GM08714 (cell line): ENCODE results near the gene PHRF1.

Source experiments
- H3K4me3 ChIP-seq: fragments of 200-500 bp; sonication (Bioruptor generic); 2 replicates; pipeline ENCODE4 v1.5.1; 2014; ENCODE audit warnings: mild to moderate bottlenecking, low read length, inconsistent platforms
- ZNF274 ChIP-seq: IDR thresholded peaks from 2 replicates; pipeline ENCODE4 v1.6.1; 2012; ENCODE audit warnings: mild to moderate bottlenecking, low read depth, low read length

The PHRF1 gene

DNA sequence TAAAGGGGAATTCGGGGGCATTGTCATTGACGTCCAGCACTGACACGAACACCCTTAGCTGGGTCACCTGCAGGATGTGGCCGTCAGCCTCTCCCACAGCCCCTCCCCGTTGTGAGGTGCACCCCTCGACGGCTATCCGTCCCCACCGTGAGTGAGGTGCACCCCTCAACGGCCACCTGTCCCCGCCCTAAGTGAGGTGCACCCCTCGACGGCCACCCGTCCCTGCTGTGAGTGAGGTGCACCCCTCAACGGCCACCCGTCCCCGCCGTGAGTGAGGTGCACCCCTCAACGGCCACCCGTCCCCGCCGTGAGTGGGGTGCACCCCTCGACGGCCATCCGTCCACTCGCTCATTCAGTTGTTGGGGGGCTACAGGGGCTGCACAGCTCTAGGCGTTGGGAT lies 45.6 kb downstream of the PHRF1 start:
- no peak overlapping the region for H3K4me3 ChIP-seq
- no peak for TF ChIP-seq ZNF274

DNA sequence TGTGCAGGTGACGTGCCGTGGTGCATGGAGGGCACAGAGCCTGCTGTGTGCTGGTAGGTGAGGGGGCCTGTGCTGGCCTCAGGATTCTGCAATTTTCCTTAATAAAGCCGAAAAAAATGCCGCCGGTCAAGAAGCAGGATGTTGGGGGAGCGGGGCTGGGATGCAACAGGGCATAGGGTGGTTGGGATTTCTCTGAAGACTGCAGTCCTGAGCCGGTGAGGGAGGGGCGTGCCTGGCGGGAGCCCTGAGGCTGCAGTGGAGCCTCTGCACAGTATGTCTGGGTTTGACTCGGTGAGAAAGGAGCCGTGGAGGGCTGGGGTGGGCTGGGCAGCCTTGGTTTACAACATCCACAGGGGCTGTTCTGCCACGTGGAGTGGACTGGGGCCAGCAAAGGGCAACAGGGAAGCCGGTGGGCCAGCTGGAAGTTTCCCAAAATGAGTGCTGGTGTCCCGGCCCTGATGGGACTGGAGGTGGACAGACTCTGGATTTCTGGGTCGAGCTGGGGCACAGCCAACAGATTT lies 47.1 kb downstream of the PHRF1 start:
- no peak overlapping the region for H3K4me3 ChIP-seq
- no peak for TF ChIP-seq ZNF274

DNA sequence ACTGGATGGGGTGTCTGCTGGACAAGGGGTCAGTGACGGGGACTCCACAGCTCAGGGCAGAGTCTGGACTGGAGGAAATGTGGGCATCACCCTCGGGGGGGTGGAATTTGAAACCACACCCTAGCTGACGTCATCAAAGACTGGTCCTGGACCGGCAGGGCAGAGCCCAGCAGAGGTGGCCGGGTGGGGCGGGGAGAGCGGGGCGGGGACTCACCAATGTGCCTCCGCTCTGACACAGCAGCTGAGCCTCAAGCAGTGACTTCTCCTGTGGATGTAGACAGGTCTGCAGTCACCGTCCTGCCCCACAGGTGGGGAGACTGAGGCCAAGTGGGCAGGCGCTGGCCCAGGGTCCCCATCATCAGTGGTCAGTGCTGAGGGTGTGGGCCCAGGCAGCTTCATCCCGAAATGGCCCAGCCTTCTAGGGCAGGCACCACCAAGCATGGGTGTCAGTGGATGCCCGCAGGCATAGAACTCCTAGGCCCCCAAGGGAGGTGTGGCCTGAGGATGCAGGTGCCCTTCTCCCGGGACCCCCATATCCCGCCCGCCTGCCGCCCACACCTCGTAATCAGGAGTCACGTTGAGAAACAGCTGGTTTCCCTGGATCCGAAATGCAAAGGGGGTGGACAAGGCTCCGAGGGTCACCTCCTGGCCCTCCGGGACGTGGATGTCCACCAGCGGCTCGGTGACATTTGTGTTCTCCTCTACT lies 47.9 kb downstream of the PHRF1 start:
- TF ChIP-seq ZNF274 = no peak
- no peak overlapping the region for H3K4me3 ChIP-seq

DNA sequence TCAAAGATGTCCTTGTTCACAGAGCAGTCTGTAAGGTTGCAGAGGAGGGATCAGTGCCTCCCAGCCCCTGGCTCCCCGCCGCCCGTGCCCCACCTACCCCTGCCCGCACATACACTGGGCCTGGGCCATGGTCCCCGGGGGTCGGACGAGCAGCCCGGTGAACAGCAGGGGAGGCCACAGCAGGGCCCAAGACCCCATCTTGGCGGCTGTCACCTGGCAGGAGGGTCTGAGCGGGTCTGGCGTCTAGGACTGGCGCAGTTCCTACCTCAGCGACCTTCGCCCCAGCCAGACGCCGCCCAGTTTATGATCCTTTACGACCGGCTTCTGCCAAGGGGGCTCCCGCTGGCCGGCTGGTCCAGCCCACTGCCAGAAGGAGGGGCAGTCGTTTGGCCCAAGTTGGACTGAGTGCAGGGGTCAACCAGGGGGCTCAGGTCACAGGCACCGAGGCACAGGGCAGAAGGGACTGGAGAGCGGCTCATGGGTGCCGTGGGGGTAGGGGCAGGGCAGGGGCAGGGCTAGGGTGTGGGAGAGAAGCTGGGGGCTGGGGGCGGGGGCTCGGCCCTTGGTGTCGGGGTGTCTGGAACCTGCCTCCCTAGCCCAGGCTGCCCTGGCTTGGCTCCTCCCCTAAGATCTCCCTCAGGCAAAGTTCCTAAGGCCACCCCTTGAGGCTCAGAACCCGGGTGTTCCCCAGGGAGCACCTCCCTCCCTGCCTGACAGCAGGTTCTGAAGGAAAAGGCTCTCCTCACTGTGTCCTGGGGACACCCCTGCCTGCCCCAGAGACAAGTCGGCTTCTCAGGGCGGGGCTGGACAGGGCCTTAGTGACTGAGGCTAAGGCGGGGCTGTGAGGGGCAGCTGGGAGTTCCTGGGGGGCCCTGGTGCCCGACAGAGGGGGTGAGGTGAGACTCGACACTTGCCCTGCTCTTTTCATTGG lies 48.7 kb downstream of the PHRF1 start, which contains the start of gene CDHR5:
Gene CDHR5 (minus strand): TSS at position 251 of the 931 bp plus-strand sequence. CDS start 53 bp downstream, at position 198.
- no peak within 1 kb of the TSS for H3K4me3 ChIP-seq

DNA sequence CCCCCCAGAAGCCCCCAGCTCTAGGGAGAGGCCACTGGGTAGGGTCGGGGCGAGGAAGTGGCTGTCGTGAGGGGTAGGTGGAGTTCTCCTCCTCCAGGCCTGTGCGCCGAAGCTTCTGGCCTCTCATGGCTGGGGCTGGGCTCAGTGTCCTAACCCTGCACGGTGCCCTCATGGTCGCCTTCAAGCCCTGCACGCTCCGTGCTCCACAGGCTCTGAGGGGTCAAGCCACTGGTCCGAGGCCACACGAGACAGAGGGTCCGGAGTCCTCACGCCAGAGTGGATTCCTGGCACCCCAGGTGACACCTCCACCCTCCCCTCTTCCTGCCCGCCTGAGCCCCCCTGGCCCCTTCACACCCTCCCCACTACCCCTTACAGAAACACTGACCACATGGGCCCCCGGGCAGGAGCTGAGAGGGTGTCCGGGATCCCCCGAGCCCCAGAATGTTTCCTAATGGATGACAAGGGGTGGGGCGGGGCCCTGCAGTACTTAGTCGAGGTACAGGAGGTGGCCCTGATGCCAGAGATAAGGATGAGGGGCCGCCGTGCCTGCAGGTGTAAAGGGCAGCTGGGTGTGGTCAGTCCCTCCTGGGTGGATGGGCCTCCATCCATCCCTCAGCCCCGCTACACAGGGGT lies 49.5 kb downstream of the PHRF1 start:
- H3K4me3 ChIP-seq = no peak overlapping the region
- no peak for TF ChIP-seq ZNF274

More for the DNA sequence above, 48.7 kb downstream of the PHRF1 start, which contains the start of gene CDHR5:
- TF ChIP-seq ZNF274 = no peak

DNA sequence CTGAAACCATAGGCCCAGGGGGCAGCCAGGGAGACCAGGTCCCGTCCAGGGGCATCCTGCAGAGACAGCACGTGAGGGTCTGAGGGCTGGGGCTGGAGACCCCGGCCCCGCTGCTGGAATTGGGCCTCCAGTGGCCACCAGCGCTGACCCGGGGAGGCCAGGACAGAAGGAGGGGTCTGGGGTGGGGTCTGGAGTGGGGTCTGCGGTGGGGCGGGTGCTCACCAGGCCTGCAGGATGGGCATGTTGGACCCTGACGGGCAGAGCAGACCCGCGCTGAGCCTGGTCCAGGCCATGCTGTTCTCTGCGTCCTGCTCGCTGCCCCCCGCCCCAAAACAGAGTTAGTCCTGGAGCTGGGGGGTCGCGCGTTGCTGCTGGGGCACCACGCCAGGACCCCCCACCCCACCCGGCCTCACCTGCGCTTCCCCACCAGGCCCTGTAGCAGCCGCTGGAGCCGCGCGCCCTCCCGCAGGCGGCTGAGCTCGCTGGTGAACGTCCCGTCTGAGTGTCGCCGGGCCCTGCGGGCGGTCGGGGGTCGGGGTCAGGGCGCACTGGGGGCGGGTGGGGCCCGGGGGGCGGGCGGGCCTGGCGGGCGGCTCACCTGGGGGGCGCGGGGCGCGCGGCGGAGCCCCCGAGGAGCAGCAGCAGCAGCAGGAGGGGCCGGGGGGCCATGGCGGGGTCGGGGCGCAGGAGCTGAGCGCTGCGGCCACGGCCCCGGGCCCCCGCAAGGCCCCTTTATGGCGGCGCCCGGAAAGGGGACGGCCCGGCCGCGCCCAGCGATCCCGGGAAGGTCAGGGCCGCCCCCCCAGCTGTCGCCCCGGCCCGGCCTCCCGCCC lies 50.4 kb downstream of the PHRF1 start, which contains the start of gene SCT:
Gene SCT (minus strand): TSS at position 707 of the 833 bp plus-strand sequence. CDS start 38 bp downstream, at position 669.
- TF ChIP-seq ZNF274 = no peak
- H3K4me3 ChIP-seq = no peak within 1 kb of the TSS

DNA sequence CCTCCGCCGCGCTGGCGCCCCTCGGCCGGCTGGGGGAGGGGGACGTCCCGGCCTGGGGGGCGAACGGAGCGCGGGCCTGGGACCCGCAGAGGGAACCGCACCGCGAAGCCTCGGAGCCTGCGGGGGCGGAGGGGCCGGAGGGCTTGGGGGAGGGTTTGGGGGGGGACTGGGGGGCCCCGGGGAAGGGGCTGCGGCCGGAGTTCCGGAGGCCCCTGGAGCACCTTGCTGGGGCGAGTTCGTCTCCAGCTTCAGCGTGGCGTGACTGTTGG lies 51.0 kb downstream of the PHRF1 start:
- TF ChIP-seq ZNF274 = no peak
- H3K4me3 ChIP-seq = no peak overlapping the region

DNA sequence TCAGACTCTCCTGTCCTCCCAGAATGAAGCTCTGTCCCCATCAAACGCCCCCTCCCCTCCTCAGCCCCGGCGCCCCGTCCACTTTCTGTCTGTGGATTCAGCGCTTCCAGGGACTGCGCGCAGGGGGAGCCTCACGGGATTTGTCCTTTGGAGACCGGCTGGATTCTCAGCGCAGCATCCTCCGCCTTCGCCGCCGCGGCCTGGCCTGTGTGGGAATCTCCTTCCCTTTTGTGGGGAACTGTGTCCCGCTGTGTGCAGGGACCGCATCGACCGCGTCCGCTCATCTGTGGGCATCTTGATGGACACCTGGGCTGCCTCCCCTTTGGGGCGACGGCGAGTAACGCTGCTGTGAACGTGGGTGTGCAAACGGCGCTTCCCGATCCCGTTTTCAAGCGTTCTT lies 51.8 kb downstream of the PHRF1 start:
- no peak for TF ChIP-seq ZNF274
- H3K4me3 ChIP-seq = no peak overlapping the region; the same call in 1 of the 2 replicates

DNA sequence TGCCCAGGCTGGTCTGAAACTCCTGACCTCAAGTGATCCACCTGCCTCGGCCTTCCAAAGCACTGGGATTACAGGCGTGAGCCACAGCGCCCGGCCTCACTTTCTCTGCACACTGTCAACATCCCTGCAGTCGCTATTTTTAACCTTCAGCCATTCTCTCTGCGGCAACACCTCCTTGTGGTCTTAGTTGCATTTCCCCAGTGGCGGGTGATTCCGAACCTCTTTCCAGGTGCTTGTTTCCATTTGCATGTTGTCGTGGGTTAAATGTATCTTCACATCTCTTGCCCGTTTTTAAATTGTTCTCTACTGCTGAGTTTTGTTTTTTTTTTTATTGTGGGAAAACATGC lies 52.9 kb downstream of the PHRF1 start:
- no peak for TF ChIP-seq ZNF274
- no peak overlapping the region; the same call in 1 of the 2 replicates for H3K4me3 ChIP-seq

DNA sequence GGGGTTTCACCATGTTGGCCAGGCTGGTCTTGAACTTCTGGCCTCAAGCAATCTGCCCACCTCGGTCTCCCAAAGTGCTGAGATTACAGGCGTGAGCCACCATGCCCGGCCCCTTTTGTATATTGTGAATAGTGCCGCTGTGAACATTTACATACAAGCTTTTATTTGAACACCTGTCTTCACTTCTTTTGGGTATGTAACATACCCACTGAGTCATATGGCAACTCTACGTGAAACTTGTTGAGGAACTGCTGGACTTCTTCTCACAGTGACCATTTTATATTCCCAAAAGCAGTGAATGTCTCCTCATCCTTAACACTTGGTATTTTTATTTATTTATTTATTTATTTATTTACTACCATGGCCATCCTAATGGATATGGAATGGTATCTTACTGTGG lies 54.6 kb downstream of the PHRF1 start:
- no peak overlapping the region for H3K4me3 ChIP-seq
- no peak for TF ChIP-seq ZNF274

DNA sequence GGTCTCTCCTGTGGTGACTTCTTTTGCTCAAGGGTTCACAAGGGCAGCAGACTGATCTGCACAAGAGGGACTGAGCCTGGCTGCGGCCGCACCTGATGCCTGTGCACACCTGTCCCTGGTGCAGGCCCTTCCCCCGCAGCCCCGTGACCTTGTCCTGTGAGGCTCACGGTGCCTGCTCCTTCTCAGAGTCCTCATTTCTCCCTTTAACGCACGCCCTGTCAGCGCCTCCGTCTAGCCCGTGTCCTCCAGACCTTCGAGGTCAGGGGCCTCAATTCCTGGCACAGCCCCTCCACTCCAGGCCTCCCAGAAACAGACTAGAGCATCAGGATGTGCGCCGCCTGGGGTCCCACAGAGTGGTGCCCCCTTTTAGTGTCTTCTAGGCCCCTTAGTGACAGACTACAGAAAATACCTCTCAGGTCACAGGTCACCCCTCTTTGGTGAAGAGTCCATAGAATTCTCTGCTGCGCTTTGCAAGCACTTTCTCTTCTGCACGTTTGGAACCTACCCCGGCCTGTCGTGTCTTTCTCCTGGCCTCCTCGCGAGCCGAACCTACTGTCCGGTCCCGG lies 59.8 kb downstream of the PHRF1 start:
- TF ChIP-seq ZNF274 = no peak
- H3K4me3 ChIP-seq = no peak overlapping the region

DNA sequence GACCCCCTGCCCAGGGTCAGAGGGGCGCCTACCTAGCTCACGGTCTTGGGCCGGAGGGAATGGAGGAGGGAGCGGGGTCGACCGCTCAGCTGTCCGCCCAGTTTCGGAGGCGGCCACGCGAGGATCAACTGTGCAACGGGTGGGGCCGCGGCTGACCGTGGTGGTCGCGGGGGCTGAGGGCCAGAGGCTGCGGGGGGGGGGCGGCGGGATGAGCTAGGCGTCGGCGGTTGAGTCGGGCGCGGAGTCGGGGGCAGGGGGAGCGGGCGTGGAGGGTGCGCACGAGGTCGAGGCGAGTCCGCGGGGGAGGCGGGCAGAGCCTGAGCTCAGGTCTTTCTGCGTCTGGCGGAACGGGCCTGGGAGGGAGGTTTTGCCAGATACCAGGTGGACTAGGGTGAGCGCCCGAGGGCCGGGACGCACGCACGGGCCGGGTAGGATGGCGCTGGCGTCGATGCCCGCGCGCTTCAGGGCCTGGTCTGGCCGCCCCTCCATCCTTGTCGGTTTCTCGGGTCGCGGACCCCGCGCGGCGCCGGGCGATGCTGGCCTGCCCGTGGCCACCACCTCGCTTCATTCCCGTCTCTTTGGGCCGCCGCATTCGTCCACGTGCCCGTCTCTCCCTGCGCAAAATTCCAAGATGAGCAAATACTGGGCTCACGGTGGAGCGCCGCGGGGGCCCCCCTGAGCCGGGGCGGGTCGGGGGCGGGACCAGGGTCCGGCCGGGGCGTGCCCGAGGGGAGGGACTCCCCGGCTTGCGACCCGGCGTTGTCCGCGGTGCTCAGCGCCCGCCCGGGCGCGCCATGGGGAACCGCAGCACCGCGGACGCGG lies 60.5 kb downstream of the PHRF1 start, which contains the start of gene DRD4:
Gene DRD4 (plus strand): TSS at position 759 of the 822 bp plus-strand sequence. CDS start 36 bp downstream, at position 795.
- no peak for TF ChIP-seq ZNF274
- no peak within 1 kb of the TSS for H3K4me3 ChIP-seq

DNA sequence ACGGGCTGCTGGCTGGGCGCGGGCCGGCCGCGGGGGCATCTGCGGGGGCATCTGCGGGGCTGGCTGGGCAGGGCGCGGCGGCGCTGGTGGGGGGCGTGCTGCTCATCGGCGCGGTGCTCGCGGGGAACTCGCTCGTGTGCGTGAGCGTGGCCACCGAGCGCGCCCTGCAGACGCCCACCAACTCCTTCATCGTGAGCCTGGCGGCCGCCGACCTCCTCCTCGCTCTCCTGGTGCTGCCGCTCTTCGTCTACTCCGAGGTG lies 61.0 kb downstream of the PHRF1 start:
- no peak overlapping the region for H3K4me3 ChIP-seq
- no peak for TF ChIP-seq ZNF274
